K562 (cell line): ENCODE measurements around the gene SUPT3H. TPM values are rescaled to one million over a fixed set of nuclear protein-coding genes. Genes with fewer than 3 reads are reported as not detected.

Experiments
- ATAC-seq: fragments of 200-7000 bp; cut with Tn5 transposase; 3 replicates; pipeline ENCODE4 v1.9.1; 2020; ENCODE audit warnings: moderate library complexity
- BruUV-seq: library from RNA; stranded (reverse); fragments of 400-500 nt; replicated peaks from 2 replicates; lab custom pipeline; 2021; lab: Mats Ljungman, UMichigan
- CTCF ChIA-PET: fragments of 300-600 bp; formaldehyde crosslinking; extraction: SDS; loops from one replicate; lab custom pipeline; 2021; ENCODE audit warnings: low intra/inter-chr PET ratio; lab: Yijun Ruan, JAX
- POLR2A ChIA-PET: fragments of 300-600, 350-650 bp; sonication (Branson Sonifier 250); formaldehyde crosslinking; extraction: SDS; loops from one replicate; lab custom pipeline; 2021; ENCODE audit warnings: antibody characterized with exemption, inconsistent platforms; lab: Yijun Ruan, JAX
- DNase-seq, 4 experiments: peaks; one replicate each; pipeline versions ENCODE4 v3.0.0 to v3.0.0-alpha.2; 2011 to 2018; ENCODE audit warnings: low spot score in 3 of 4, mixed read lengths in 3 of 4; ENCODE audit errors: extremely low read depth in 1 of 4
- FAIRE-seq: peaks from 2 replicates; lab custom pipeline; 2011; peaks lifted over from hg19 to GRCh38; lab: Jason Lieb, UNC
- H2AFZ ChIP-seq: 2 replicates; pipeline ENCODE4 v1.6.0; 2011; ENCODE audit warnings: low read depth, low read length, control low read depth, inconsistent platforms
- H3K27ac ChIP-seq: fragments of 200-600 bp; 3 replicates; pipeline ENCODE4 v1.8.0; 2011; ENCODE audit warnings: low read depth, mild to moderate bottlenecking, control low read depth, inconsistent platforms, low read length, moderate library complexity, mixed read lengths; ENCODE audit errors: extremely low read depth
- H3K27me3 ChIP-seq, 2 experiments: fragments of 300-600 bp in 1 of 2; 2 replicates in 1 of 2; 3 replicates in 1 of 2; pipeline versions ENCODE4 v1.6.0 to v1.8.0; 2011; ENCODE audit warnings: inconsistent platforms in 2 of 2, low read length in 2 of 2, mild to moderate bottlenecking in 1 of 2, mixed read lengths in 1 of 2, moderate library complexity in 1 of 2; ENCODE audit not compliant: control insufficient read depth in 2 of 2, insufficient read depth in 2 of 2
- H3K36me3 ChIP-seq: fragments of 300-600 bp; 3 replicates; pipeline ENCODE4 v1.8.0; 2011; ENCODE audit warnings: mild to moderate bottlenecking, low read length, inconsistent platforms; ENCODE audit not compliant: control insufficient read depth, insufficient read depth
- H3K4me1 ChIP-seq, 2 experiments: fragments of 200-600 bp in 1 of 2; replicated peaks in 1 of 2; 2 replicates in 1 of 2; 3 replicates in 1 of 2; pipeline versions ENCODE4 v1.5.1 to v1.8.0; 2011; ENCODE audit warnings: inconsistent platforms in 2 of 2, low read length in 2 of 2, mild to moderate bottlenecking in 1 of 2, mixed read lengths in 1 of 2, moderate library complexity in 1 of 2; ENCODE audit not compliant: control insufficient read depth in 2 of 2, insufficient read depth in 2 of 2
- H3K4me2 ChIP-seq: 2 replicates; pipeline ENCODE4 v1.6.1; 2011; ENCODE audit warnings: low read length, control low read depth, inconsistent platforms, mixed read lengths; ENCODE audit not compliant: insufficient read depth
- H3K4me3 ChIP-seq: fragments of 200-600 bp; sonication (generic), shearing (Covaris generic); 2 replicates; pipeline ENCODE4 v1.5.1; 2016; ENCODE audit warnings: control low read depth, inconsistent platforms
- H3K79me2 ChIP-seq: fragments of 200-600 bp; 3 replicates; pipeline ENCODE4 v1.8.0; 2011; ENCODE audit warnings: low read length, inconsistent platforms; ENCODE audit not compliant: control insufficient read depth, insufficient read depth
- H3K9ac ChIP-seq, 2 experiments: 2 replicates each; pipeline versions ENCODE4 v1.6.0 to v1.6.1; 2011; ENCODE audit warnings: low read depth in 2 of 2, low read length in 2 of 2, control low read depth in 1 of 2, inconsistent platforms in 1 of 2, mild to moderate bottlenecking in 1 of 2, mixed read lengths in 1 of 2; ENCODE audit not compliant: insufficient read depth in 1 of 2
- H3K9me1 ChIP-seq: one replicate; pipeline ENCODE4 v1.6.0; 2011; ENCODE audit warnings: inconsistent platforms, mild to moderate bottlenecking, low read length, moderate library complexity; ENCODE audit not compliant: control insufficient read depth, insufficient read depth
- H3K9me3 ChIP-seq: replicated peaks from 2 replicates; pipeline ENCODE4 v1.5.1; 2011; ENCODE audit warnings: low read depth, low read length, inconsistent platforms; ENCODE audit not compliant: control insufficient read depth, insufficient read depth
- H4K20me1 ChIP-seq: replicated peaks from 2 replicates; pipeline ENCODE4 v1.6.1; 2011; ENCODE audit warnings: low read length, inconsistent platforms, mixed read lengths; ENCODE audit not compliant: control insufficient read depth, insufficient read depth
- FOXA1 ChIP-seq: fragments of 450-650 bp; IDR thresholded peaks from 2 replicates; pipeline ENCODE4 v1.6.1; 2016; ENCODE audit warnings: mild to moderate bottlenecking, borderline replicate concordance
- GABPB2 ChIP-seq: fragments of 250-450 bp; sonication (Bioruptor Pico); conservative IDR thresholded peaks from 2 replicates; pipeline ENCODE4 v1.5.1; 2021; ENCODE audit warnings: mild to moderate bottlenecking
- MXI1 ChIP-seq: IDR thresholded peaks from 2 replicates; pipeline ENCODE4 v1.6.1; 2011; ENCODE audit warnings: low read depth, mild to moderate bottlenecking, improper control_type of control experiment, low read length
- NBN ChIP-seq: fragments of 450-650 bp; IDR thresholded peaks from 2 replicates; pipeline ENCODE4 v1.6.1; 2016; ENCODE audit warnings: low read depth, mild to moderate bottlenecking
- RFX5 ChIP-seq: IDR thresholded peaks from 2 replicates; pipeline ENCODE4 v1.6.1; 2011; ENCODE audit warnings: low read depth, mild to moderate bottlenecking, improper control_type of control experiment, low read length
- RNF2 ChIP-seq: sonication (generic); IDR thresholded peaks from 2 replicates; pipeline ENCODE4 v1.6.1; 2016
- ZBED1 ChIP-seq: IDR thresholded peaks from 2 replicates; pipeline ENCODE4 v1.6.1; 2014
- ZNF3 ChIP-seq: fragments of 250-450 bp; sonication (Bioruptor Pico); IDR thresholded peaks from 2 replicates; pipeline ENCODE4 v1.5.0; 2021; ENCODE audit warnings: mild to moderate bottlenecking, moderate library complexity
- ZNF431 ChIP-seq: sonication (generic); formaldehyde crosslinking; IDR thresholded peaks from 2 replicates; pipeline ENCODE4 v1.8.0; 2022; ENCODE audit warnings: mild to moderate bottlenecking, missing genetic modification reagents
- ZNF785 ChIP-seq: fragments of 250-450 bp; sonication (Bioruptor Pico); IDR thresholded peaks from 2 replicates; pipeline ENCODE4 v1.4.0; 2020; ENCODE audit warnings: mild to moderate bottlenecking
- WGBS: fragments of 100-300 bp; shearing (Covaris generic); methylation state at CpG from one replicate; pipeline ENCODE4 v1.1.6; 2016; ENCODE audit warnings: low coverage, mixed read lengths; ENCODE audit not compliant: insufficient coverage; ENCODE audit errors: missing lambda C conversion rate; 5-methylcytosine and 5-hydroxymethylcytosine counted together
- in situ Hi-C: fragments of 300-500 bp; cut with MboI; formaldehyde crosslinking; loops from 4 replicates; pipeline ENCODE4 v1.15.0; 2018; ENCODE audit warnings: inconsistent platforms, mixed read lengths
- intact Hi-C: fragments of 100-400 bp; cut with micrococcal nuclease; formaldehyde crosslinking; loops from 2 replicates; pipeline ENCODE4 v1.14.2; 2022
- polyA plus RNA-seq, 8 experiments: library from polyadenylated mRNA; depleted of rRNA in 4 of 8; stranded (reverse) in 5 of 8; unstranded in 3 of 8; fragments of >200 nt; fragmentation: Nextera tagmentation in 2 of 8; fragmentation: Illumina TruSeq in 1 of 8; extraction: Ambion mirVana in 2 of 8; extraction: Trizol in 1 of 8; gene quantifications; 2 replicates each; pipeline versions ENCODE4 v1.2.1 to v1.2.3, GENCODE V29; 2011 to 2014; ENCODE audit warnings: inconsistent platforms in 1 of 8, missing spikeins in 1 of 8
- total RNA-seq, 7 experiments: library from RNA; depleted of rRNA in 6 of 7; stranded (reverse); fragments of >200 nt in 6 of 7; fragmentation: Illumina TruSeq in 2 of 7; extraction: Trizol in 2 of 7; gene quantifications; 2 replicates each; pipeline versions ENCODE4 v1.2.1 to v1.2.3, GENCODE V29; 2011 to 2021; ENCODE audit warnings: low replicate concordance in 1 of 7
- TF ChIP-seq, protein P1 (sequence below): fragments of 250-450 bp; sonication (Bioruptor Pico); IDR thresholded peaks from 2 replicates; pipeline ENCODE4 v1.8.0; 2021; ENCODE audit warnings: mild to moderate bottlenecking, moderate library complexity
- TF ChIP-seq, protein P2 (sequence below): fragments of 450-650 bp; IDR thresholded peaks from 2 replicates; pipeline ENCODE4 v1.6.1; 2017; ENCODE audit warnings: antibody characterized with exemption, mild to moderate bottlenecking
- TF ChIP-seq, protein P3 (sequence below): sonication (generic); formaldehyde crosslinking; IDR thresholded peaks from 2 replicates; pipeline ENCODE4 v1.9.0; 2022; ENCODE audit warnings: mild to moderate bottlenecking, missing genetic modification reagents
- TF ChIP-seq, protein P4 (sequence below), 3 experiments: IDR thresholded peaks in 2 of 3; conservative IDR thresholded peaks in 1 of 3; 2 replicates each; pipeline ENCODE4 v1.5.1; 2011 to 2012; ENCODE audit warnings: low read length in 3 of 3, mild to moderate bottlenecking in 3 of 3, control low read depth in 2 of 3, improper control_type of control experiment in 1 of 3, inconsistent platforms in 1 of 3, low read depth in 1 of 3, mixed read lengths in 1 of 3, moderate library complexity in 1 of 3; ENCODE audit not compliant: insufficient read depth in 2 of 3

Gene SUPT3H
- total and polyA plus RNA-seq, 9 of the 15 experiments (the other 6 are each of a cell fraction or from before 2014, with no cell fraction given), result 7.2 to 16.3 (median 11.9) TPM

GRCh38 chr6:44806656-44807055 is 571.1 kb downstream of the SUPT3H start:
- in situ Hi-C loops, result no loop called here
- no peaks in the 10 kb centered on the region for H3K4me1 ChIP-seq
- CTCF ChIA-PET, result no interaction called here
- TF ChIP-seq ZNF3 (CRISPR knock-in tag) (no peak), GABPB2 (CRISPR knock-in tag) (no peak), ZNF431 (CRISPR knock-in tag) (no peak), FOXA1 (no peak), ZBED1 (no peak), NBN (no peak), RFX5 (no peak), MXI1 (no peak), ZNF785 (no peak), RNF2 (no peak)
- TF ChIP-seq, protein P1, sequence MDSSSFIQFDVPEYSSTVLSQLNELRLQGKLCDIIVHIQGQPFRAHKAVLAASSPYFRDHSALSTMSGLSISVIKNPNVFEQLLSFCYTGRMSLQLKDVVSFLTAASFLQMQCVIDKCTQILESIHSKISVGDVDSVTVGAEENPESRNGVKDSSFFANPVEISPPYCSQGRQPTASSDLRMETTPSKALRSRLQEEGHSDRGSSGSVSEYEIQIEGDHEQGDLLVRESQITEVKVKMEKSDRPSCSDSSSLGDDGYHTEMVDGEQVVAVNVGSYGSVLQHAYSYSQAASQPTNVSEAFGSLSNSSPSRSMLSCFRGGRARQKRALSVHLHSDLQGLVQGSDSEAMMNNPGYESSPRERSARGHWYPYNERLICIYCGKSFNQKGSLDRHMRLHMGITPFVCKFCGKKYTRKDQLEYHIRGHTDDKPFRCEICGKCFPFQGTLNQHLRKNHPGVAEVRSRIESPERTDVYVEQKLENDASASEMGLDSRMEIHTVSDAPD (CRISPR knock-in tag), result no peak
- TF ChIP-seq, protein P2, sequence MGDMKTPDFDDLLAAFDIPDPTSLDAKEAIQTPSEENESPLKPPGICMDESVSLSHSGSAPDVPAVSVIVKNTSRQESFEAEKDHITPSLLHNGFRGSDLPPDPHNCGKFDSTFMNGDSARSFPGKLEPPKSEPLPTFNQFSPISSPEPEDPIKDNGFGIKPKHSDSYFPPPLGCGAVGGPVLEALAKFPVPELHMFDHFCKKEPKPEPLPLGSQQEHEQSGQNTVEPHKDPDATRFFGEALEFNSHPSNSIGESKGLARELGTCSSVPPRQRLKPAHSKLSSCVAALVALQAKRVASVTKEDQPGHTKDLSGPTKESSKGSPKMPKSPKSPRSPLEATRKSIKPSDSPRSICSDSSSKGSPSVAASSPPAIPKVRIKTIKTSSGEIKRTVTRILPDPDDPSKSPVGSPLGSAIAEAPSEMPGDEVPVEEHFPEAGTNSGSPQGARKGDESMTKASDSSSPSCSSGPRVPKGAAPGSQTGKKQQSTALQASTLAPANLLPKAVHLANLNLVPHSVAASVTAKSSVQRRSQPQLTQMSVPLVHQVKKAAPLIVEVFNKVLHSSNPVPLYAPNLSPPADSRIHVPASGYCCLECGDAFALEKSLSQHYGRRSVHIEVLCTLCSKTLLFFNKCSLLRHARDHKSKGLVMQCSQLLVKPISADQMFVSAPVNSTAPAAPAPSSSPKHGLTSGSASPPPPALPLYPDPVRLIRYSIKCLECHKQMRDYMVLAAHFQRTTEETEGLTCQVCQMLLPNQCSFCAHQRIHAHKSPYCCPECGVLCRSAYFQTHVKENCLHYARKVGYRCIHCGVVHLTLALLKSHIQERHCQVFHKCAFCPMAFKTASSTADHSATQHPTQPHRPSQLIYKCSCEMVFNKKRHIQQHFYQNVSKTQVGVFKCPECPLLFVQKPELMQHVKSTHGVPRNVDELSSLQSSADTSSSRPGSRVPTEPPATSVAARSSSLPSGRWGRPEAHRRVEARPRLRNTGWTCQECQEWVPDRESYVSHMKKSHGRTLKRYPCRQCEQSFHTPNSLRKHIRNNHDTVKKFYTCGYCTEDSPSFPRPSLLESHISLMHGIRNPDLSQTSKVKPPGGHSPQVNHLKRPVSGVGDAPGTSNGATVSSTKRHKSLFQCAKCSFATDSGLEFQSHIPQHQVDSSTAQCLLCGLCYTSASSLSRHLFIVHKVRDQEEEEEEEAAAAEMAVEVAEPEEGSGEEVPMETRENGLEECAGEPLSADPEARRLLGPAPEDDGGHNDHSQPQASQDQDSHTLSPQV, result no peak
- TF ChIP-seq, protein P3, sequence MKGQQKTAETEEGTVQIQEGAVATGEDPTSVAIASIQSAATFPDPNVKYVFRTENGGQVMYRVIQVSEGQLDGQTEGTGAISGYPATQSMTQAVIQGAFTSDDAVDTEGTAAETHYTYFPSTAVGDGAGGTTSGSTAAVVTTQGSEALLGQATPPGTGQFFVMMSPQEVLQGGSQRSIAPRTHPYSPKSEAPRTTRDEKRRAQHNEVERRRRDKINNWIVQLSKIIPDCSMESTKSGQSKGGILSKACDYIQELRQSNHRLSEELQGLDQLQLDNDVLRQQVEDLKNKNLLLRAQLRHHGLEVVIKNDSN (CRISPR knock-in tag), result no peak
- TF ChIP-seq, protein P4, sequence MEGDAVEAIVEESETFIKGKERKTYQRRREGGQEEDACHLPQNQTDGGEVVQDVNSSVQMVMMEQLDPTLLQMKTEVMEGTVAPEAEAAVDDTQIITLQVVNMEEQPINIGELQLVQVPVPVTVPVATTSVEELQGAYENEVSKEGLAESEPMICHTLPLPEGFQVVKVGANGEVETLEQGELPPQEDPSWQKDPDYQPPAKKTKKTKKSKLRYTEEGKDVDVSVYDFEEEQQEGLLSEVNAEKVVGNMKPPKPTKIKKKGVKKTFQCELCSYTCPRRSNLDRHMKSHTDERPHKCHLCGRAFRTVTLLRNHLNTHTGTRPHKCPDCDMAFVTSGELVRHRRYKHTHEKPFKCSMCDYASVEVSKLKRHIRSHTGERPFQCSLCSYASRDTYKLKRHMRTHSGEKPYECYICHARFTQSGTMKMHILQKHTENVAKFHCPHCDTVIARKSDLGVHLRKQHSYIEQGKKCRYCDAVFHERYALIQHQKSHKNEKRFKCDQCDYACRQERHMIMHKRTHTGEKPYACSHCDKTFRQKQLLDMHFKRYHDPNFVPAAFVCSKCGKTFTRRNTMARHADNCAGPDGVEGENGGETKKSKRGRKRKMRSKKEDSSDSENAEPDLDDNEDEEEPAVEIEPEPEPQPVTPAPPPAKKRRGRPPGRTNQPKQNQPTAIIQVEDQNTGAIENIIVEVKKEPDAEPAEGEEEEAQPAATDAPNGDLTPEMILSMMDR (IDR thresholded peaks at IDR 0.05 in 2 of 3, conservative IDR thresholded peaks at IDR 0.05 in 1 of 3; ENCODE audit: insufficient read depth in 2 of 3, low read depth in 1 of 3, low read length in 3 of 3), result no peak

More at GRCh38 chr6:44806656-44807055, 571.1 kb downstream of the SUPT3H start:
- H3K9ac ChIP-seq, result no peak overlapping the region
- ATAC-seq, result no peak
- H3K79me2 ChIP-seq, result no peaks in the 10 kb centered on the region
- H4K20me1 ChIP-seq, result no peaks in the 10 kb centered on the region
- no peak overlapping the region for H3K4me2 ChIP-seq
- no peaks in the 10 kb centered on the region for H3K9me1 ChIP-seq
- no peak overlapping the region for H3K4me3 ChIP-seq
- no peak overlapping the region for H3K27ac ChIP-seq
- FAIRE-seq, result no peak
- DNase-seq, result no peak
- no peak overlapping the region for H2AFZ ChIP-seq
- BruUV-seq, result no TSS peak
- POLR2A ChIA-PET, result interaction anchor here (0.8 to 1.1 kb wide), 2 partner anchors 10 to 13 kb away, joined by 3 read pairs; no protein-coding TSS in a partner anchor
- no peaks in the 10 kb centered on the region for H3K9me3 ChIP-seq
- peaks cover 3 to 27% of the 10 kb centered on the region in 2 experiments; a peak in 3 of 5 replicates for H3K27me3 ChIP-seq
- intact Hi-C loops, result no loop called here
- WGBS, result 1% methylated on average over 5 of the region's 5 CpGs
- no peaks in the 10 kb centered on the region for H3K36me3 ChIP-seq
